ENCODE data around the gene S100G.

DNA sequence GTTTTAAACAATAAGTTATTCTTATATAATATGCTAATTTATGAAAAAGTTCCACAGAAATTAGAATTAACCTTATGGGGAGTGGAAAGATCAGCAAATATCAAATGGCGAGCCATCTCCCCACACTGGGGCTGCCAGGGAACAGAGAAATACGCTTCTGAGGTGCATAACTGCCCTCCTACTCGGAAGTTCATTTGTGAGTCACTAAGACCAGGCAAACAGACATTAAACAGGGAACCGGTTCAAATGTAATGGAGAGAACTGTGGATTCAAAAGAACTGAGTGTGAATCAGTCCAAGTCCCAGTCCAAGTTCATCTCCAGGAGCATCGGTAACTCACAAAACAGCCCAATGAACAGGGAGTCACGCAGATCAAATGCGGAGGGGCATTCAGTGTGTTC lies 11.4 kb upstream of the S100G start:
- TF ChIP-seq, protein P1, sequence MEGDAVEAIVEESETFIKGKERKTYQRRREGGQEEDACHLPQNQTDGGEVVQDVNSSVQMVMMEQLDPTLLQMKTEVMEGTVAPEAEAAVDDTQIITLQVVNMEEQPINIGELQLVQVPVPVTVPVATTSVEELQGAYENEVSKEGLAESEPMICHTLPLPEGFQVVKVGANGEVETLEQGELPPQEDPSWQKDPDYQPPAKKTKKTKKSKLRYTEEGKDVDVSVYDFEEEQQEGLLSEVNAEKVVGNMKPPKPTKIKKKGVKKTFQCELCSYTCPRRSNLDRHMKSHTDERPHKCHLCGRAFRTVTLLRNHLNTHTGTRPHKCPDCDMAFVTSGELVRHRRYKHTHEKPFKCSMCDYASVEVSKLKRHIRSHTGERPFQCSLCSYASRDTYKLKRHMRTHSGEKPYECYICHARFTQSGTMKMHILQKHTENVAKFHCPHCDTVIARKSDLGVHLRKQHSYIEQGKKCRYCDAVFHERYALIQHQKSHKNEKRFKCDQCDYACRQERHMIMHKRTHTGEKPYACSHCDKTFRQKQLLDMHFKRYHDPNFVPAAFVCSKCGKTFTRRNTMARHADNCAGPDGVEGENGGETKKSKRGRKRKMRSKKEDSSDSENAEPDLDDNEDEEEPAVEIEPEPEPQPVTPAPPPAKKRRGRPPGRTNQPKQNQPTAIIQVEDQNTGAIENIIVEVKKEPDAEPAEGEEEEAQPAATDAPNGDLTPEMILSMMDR (conservative IDR thresholded peaks at IDR 0.05) = no peak
- no peak for TF ChIP-seq EZH2 (IDR thresholded peaks at IDR 0.05; ENCODE audit: low read depth)

All from PC-9 (cell line).